Measurements from ENCODE around the gene NUCKS1.
A peak's percentile ranks its signal among the peaks of the same experiment; 100 is the strongest.

The NUCKS1 gene

GRCh38 chr1:205689479-205689878 lies 60.5 kb downstream of the NUCKS1 start:
- TF ChIP-seq ZNF274 (IDR thresholded peaks at IDR 0.05; ENCODE audit: low read depth, low read length) = no peak
- no peak overlapping the region for H3K4me3 ChIP-seq (ENCODE audit: low read length)

- no peak for TF ChIP-seq ZNF274 (IDR thresholded peaks at IDR 0.05; ENCODE audit: low read depth, low read length)
- no peak overlapping the region for H3K4me3 ChIP-seq (ENCODE audit: low read length)
Observed at GRCh38 chr1:205688171-205689080, 61.6 kb downstream of the NUCKS1 start.

GRCh38 chr1:205687242-205687641 lies 62.7 kb downstream of the NUCKS1 start:
- no peak for TF ChIP-seq ZNF274 (IDR thresholded peaks at IDR 0.05; ENCODE audit: low read depth, low read length)

GRCh38 chr1:205681364-205681763 lies 68.6 kb downstream of the NUCKS1 start:
- TF ChIP-seq ZNF274 (IDR thresholded peaks at IDR 0.05; ENCODE audit: low read depth, low read length) = no peak
- H3K4me3 ChIP-seq (ENCODE audit: low read length) = no peak overlapping the region

More at GRCh38 chr1:205687242-205687641, 62.7 kb downstream of the NUCKS1 start:
- no peak overlapping the region for H3K4me3 ChIP-seq (ENCODE audit: low read length)

GRCh38 chr1:205680073-205680851 lies 69.7 kb downstream of the NUCKS1 start, which contains the start of gene SLC45A3:
Gene SLC45A3, minus strand, starts transcription at chr1:205680509. Its CDS starts 15,853 bp downstream, at chr1:205664656.
- H3K4me3 ChIP-seq (ENCODE audit: low read length) = peak within 1 kb of the TSS; percentile 54; the same call in 1 of the 2 replicates
- TF ChIP-seq ZNF274 (IDR thresholded peaks at IDR 0.05; ENCODE audit: low read depth, low read length) = no peak

- H3K4me3 ChIP-seq (ENCODE audit: low read length) = no peak overlapping the region
- TF ChIP-seq ZNF274 (IDR thresholded peaks at IDR 0.05; ENCODE audit: low read depth, low read length) = no peak
Observed at GRCh38 chr1:205678286-205679111, 71.5 kb downstream of the NUCKS1 start.

- no peak overlapping the region for H3K4me3 ChIP-seq (ENCODE audit: low read length)
Observed at GRCh38 chr1:205677167-205677566, 72.8 kb downstream of the NUCKS1 start.

GRCh38 chr1:205676597-205676996 lies 73.4 kb downstream of the NUCKS1 start:
- H3K4me3 ChIP-seq (ENCODE audit: low read length) = no peak overlapping the region
- no peak for TF ChIP-seq ZNF274 (IDR thresholded peaks at IDR 0.05; ENCODE audit: low read depth, low read length)

More at GRCh38 chr1:205677167-205677566, 72.8 kb downstream of the NUCKS1 start:
- TF ChIP-seq ZNF274 (IDR thresholded peaks at IDR 0.05; ENCODE audit: low read depth, low read length) = no peak

- TF ChIP-seq ZNF274 (IDR thresholded peaks at IDR 0.05; ENCODE audit: low read depth, low read length) = no peak
- H3K4me3 ChIP-seq (ENCODE audit: low read length) = no peak overlapping the region
Observed at GRCh38 chr1:205676002-205676401, 74.0 kb downstream of the NUCKS1 start.

- no peak for TF ChIP-seq ZNF274 (IDR thresholded peaks at IDR 0.05; ENCODE audit: low read depth, low read length)
- no peak overlapping the region for H3K4me3 ChIP-seq (ENCODE audit: low read length)
Observed at GRCh38 chr1:205675247-205675646, 74.7 kb downstream of the NUCKS1 start.

- no peak for TF ChIP-seq ZNF274 (IDR thresholded peaks at IDR 0.05; ENCODE audit: low read depth, low read length)
- H3K4me3 ChIP-seq (ENCODE audit: low read length) = no peak overlapping the region
Observed at GRCh38 chr1:205672970-205673369, 77.0 kb downstream of the NUCKS1 start.

GRCh38 chr1:205672395-205672889 lies 77.5 kb downstream of the NUCKS1 start:
- H3K4me3 ChIP-seq (ENCODE audit: low read length) = no peak overlapping the region
- no peak for TF ChIP-seq ZNF274 (IDR thresholded peaks at IDR 0.05; ENCODE audit: low read depth, low read length)

GRCh38 chr1:205670611-205671430 lies 79.2 kb downstream of the NUCKS1 start:
- TF ChIP-seq ZNF274 (IDR thresholded peaks at IDR 0.05; ENCODE audit: low read depth, low read length) = no peak
- H3K4me3 ChIP-seq (ENCODE audit: low read length) = no peak overlapping the region
